ENCODE results near the gene SLC19A1.
A peak's percentile ranks its signal among the peaks of the same experiment; 100 is the strongest.

The SLC19A1 gene

DNA sequence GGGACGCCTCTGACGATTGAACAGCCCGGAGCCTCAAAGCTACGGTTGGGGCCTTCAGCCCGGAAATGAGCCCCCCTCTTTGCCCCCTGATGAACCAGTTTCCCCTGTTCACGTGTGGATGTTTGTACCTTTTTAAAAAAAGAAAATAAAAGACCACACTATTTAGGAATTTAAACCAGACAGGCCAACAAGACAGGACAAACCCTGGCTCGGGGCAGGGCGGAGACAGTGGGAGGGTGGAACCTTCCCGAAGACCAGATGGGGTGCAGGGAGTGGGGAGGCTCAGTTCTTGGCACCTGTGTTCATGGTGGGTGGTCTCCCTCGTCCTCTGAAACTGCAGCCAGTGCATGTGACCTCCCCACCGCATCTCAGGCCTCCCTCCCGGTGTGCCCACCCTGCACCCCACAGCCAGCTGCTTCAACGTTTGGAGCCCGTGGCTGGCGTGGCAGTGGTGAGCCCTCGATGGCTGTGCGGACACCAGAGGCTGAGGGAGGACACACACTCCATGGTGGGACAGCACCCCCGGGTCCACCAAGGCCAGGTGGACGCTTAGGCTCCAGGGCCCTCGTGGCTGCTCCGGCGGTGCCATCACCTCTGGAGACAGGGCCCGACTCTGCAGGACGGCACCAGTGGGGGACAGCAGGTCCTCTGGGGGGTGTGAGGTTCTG lies 91.7 kb downstream of the SLC19A1 start:
- no peak for DNase-seq

DNA sequence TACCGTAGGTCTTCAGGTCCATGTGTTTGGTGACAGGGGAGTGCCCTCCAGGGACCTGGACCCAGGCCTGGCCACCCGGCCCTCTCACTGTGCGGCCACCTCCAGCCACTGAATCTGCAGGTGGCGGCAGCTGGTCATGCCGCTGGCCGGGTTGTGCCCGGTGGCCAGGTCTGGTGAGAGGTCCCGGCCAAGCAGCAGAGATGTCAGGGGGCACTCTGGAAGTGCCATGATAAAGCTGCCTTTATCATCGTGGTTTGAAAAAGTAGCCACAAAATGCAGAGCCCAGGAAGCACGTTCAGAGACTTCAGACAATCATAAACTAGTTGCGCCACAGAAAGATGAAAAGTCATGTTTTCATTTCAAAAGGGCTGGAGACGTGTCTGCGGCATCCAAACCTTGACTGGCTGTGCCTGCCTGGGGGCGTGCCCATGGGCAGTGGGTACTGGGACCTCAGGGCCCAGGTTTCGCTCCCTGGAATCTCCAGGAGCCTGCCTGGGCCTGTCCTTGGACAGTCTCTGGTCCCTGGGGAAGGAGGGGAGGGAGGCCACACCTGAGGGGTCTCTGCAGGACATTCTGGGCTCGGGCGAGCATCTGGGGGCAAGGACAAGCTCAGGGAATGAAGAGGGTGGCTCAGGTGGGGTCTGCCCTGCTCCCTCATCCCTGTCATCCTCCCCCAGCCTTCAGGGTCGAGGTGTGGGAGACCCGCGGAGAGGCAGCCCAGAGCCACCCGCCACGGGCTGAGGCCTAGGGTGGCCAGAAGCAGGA lies 92.4 kb downstream of the SLC19A1 start:
- no peak for DNase-seq

DNA sequence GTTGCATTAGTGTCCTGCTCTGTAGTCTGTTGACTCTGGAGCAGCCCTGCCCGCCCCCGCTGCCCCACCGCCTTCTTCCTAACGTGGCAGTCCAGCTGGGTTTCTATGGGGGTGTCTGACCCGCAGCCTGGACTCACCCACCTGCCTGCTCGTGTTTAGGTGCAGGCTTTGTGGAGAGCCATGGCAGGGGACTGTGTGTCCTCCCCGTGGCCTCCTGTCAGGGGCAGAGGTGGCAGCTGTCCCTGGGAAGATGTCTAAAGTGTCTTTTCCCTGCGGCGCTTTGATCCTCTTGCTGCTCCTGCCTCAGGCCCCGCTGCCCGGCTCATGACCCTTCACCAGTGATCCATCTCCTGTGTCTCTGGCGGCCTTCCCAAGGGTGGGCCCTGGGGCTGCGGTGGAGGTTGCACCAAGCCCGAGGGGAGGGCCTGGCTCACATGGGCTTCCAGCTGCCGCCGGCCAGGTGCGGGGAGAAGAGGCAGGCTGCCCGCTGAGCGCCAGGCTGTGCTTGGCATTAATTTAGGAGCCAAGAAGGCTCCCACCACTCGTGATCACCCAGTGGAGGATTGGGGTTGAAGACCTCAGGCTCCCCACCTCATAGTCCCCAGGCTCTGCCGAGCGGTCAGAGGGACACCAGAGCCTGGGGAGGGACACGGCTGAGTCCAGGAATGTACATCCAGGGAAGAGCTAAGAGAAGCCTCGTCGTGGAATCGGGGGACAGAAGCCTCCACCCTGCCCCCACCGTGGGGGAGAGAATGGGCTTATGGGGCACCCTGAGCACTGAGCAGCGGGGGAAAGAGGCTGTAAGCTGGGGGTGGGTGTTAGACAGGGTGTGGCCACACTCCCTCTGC lies 93.2 kb downstream of the SLC19A1 start:
- DNase-seq, result peak; percentile 21

DNA sequence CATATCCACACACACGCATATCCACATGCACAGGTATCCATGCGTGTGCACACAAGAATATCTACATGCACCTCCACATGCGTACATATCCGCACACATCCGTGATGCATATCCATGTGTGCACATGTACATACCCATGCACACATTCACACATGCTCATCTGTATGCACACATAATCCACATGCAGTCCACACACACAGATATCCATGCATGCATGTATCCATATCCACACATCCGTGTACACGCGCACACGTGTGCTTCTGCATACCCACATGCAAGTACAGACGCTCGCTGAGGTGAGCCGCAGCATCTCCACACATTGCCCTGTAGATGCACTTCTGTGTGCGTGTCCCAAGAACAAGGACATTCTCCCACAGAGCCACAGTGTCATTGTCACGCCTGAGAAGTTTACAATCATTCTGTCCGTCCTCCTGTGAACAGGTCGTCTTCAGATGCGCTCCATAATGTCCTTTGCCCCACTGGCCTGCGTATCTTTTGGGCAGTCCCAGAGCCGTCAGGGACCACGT lies 93.9 kb downstream of the SLC19A1 start:
- DNase-seq, result no peak

Measured in NCI-H524 treated with DMSO at 0.1 percent for 48 hours (cell line).